Body of pancreas (tissue), 4 donors: Measurements from ENCODE around the gene SLC19A1. TPM values are rescaled to one million over a fixed set of nuclear protein-coding genes. Genes with fewer than 3 reads are reported as not detected.

Source experiments
- ATAC-seq: fragments of 150-250 bp; one replicate; pipeline ENCODE4 v1.9.1; 2016
- DNase-seq, 4 donors: peaks; one replicate each; pipeline ENCODE4 v3.0.0-alpha.2; 2019
- H3K27ac ChIP-seq, 4 donors: fragments of 200-600 bp; sonication (generic); 1 replicate in 3 of 4; 2 replicates in 1 of 4; pipeline versions ENCODE4 v1.5.1 to v1.6.1; 2016 to 2019; ENCODE audit warnings: mild to moderate bottlenecking in 1 of 4, mixed read lengths in 1 of 4, moderate library complexity in 1 of 4
- H3K27me3 ChIP-seq, 2 donors: fragments of 200-600 bp; sonication (generic); one replicate each; pipeline ENCODE4 v1.6.0; 2016; ENCODE audit warnings: mild to moderate bottlenecking in 1 of 2
- H3K36me3 ChIP-seq, 2 donors: fragments of 200-600 bp; sonication (generic); replicated peaks in 1 of 2; 2 replicates each; pipeline ENCODE4 v1.5.1; 2016; ENCODE audit warnings: low read depth in 2 of 2; ENCODE audit not compliant: insufficient read depth in 1 of 2
- H3K4me1 ChIP-seq: fragments of 200-600 bp; sonication (generic); one replicate; pipeline ENCODE4 v1.6.0; 2016
- H3K4me3 ChIP-seq, 2 donors: fragments of 200-600 bp; sonication (generic); 1 replicate in 1 of 2; 2 replicates in 1 of 2; pipeline ENCODE4 v1.5.1; 2016 to 2019
- H3K9me3 ChIP-seq, 3 donors: fragments of 200-600 bp; sonication (generic); 1 replicate in 2 of 3; 2 replicates in 1 of 3; pipeline ENCODE4 v1.5.1; 2016
- POLR2A ChIP-seq, 3 donors: fragments of 450-650 bp; IDR thresholded peaks; one replicate each; pipeline ENCODE4 v1.6.1; 2016; ENCODE audit warnings: antibody characterized with exemption in 3 of 3, mild to moderate bottlenecking in 2 of 3
- WGBS, 2 donors: methylation state at CpG; one replicate each; pipeline ENCODE4 v1.1.5; 2017; 5-methylcytosine and 5-hydroxymethylcytosine counted together
- intact Hi-C: fragments of 100-400 bp; cut with DNase I; formaldehyde crosslinking; loops from one replicate; pipeline ENCODE4 v1.15.1; 2023
- total RNA-seq, 2 donors: library from RNA; depleted of rRNA; stranded (reverse); fragments of >200 nt; gene quantifications; one replicate each; pipeline ENCODE4 v1.1.0, GENCODE V29; 2016
- TF ChIP-seq, protein P1 (sequence below), 7 experiments: fragments of 450-650 bp in 4 of 7; fragments of 200-600 bp in 3 of 7; sonication (generic) in 3 of 7; IDR thresholded peaks; one replicate each; pipeline ENCODE4 v1.5.1; 2016 to 2019; ENCODE audit warnings: antibody characterized with exemption in 7 of 7

Gene SLC19A1
- total RNA-seq, 2 donors from 2014 or later, result 2.6 to 7.0 TPM

DNA sequence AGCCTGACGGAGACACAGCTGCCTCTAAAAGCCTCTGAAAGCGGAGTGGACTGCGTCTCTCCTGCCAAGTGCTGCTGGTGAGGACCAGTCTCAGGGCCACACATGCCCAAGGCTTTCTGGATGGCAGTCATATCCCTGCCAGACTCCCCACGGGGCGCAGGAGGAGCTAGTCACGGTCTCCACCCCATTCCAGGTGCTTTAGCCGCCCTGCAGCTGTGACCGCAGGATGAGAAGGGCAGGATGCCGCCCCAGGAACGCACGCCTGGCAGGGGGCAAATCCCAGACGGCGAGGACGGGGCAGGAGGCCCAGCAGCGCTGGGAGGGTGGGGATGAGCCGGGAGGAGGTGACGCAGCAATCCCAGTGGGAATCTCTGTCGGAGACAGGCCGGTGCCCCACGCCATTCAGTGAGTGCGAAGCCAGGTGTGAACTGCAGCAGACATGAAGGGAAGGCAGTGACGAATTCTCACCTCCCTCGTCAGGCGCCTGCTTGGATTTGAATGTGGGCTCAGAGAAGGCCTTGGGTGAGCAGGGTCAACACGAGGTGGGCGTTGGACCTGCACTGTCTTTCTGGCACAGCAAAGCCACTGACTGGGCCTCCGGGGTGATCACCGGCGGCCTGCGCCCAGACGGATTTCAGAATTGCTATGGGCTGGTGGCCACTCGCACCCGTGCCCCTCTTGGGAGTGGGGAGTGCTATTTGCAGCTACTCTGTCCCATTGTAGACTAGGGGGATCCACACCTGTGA lies 38.5 kb upstream of the SLC19A1 start:
- TF ChIP-seq, protein P1, sequence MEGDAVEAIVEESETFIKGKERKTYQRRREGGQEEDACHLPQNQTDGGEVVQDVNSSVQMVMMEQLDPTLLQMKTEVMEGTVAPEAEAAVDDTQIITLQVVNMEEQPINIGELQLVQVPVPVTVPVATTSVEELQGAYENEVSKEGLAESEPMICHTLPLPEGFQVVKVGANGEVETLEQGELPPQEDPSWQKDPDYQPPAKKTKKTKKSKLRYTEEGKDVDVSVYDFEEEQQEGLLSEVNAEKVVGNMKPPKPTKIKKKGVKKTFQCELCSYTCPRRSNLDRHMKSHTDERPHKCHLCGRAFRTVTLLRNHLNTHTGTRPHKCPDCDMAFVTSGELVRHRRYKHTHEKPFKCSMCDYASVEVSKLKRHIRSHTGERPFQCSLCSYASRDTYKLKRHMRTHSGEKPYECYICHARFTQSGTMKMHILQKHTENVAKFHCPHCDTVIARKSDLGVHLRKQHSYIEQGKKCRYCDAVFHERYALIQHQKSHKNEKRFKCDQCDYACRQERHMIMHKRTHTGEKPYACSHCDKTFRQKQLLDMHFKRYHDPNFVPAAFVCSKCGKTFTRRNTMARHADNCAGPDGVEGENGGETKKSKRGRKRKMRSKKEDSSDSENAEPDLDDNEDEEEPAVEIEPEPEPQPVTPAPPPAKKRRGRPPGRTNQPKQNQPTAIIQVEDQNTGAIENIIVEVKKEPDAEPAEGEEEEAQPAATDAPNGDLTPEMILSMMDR (IDR thresholded peaks at IDR 0.05), result no peak
- no peak for TF ChIP-seq POLR2A (IDR thresholded peaks at IDR 0.05)
- intact Hi-C loops, result no loop called here
- Histone ChIP-seq H3K36me3 (no peaks in the 10 kb centered on the region), H3K27me3 (no peaks in the 10 kb centered on the region), H3K9me3 (no peaks in the 10 kb centered on the region), H3K27ac (no peak overlapping the region), H3K4me3 (no peak overlapping the region), H3K4me1 (no peaks in the 10 kb centered on the region)
- ATAC-seq, result no peak
- DNase-seq, result no peak
- WGBS, 2 donors, result 31 to 49% methylated on average over 13 to 33 of the region's 33 CpGs

DNA sequence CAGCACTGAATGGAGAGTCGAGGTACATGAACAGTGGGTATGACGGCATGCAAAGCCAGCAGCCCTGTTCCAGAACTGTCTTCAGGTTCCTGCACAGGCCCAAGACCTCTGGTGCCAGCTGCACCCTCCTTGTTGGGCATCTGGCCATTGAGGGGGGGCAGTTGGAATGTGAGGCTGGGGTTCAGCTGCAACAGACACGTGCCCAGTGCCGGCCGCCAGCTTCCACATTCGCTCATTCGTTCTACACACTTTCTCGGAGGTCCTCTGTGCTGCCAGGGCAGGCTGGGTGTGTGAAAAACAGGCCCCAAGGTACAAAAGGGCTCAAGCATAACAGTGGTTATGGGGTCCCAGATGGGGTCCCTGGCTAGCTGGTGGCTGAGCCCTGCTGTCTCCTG lies 37.9 kb upstream of the SLC19A1 start:
- intact Hi-C loops, result no loop called here
- H3K36me3 ChIP-seq, result no peaks in the 10 kb centered on the region
- H3K27ac ChIP-seq, result no peak overlapping the region
- TF ChIP-seq POLR2A (IDR thresholded peaks at IDR 0.05), result no peak
- TF ChIP-seq, protein P1 (IDR thresholded peaks at IDR 0.05), result no peak
- ATAC-seq (no peak), DNase-seq (no peak)
- WGBS, 2 donors, result 71 to 90% methylated on average over 2 to 8 of the region's 8 CpGs
- H3K27me3 ChIP-seq, result peaks cover 0 to 2% of the 10 kb centered on the region in 2 donors
- no peaks in the 10 kb centered on the region for H3K9me3 ChIP-seq
- no peaks in the 10 kb centered on the region for H3K4me1 ChIP-seq
- no peak overlapping the region for H3K4me3 ChIP-seq

DNA sequence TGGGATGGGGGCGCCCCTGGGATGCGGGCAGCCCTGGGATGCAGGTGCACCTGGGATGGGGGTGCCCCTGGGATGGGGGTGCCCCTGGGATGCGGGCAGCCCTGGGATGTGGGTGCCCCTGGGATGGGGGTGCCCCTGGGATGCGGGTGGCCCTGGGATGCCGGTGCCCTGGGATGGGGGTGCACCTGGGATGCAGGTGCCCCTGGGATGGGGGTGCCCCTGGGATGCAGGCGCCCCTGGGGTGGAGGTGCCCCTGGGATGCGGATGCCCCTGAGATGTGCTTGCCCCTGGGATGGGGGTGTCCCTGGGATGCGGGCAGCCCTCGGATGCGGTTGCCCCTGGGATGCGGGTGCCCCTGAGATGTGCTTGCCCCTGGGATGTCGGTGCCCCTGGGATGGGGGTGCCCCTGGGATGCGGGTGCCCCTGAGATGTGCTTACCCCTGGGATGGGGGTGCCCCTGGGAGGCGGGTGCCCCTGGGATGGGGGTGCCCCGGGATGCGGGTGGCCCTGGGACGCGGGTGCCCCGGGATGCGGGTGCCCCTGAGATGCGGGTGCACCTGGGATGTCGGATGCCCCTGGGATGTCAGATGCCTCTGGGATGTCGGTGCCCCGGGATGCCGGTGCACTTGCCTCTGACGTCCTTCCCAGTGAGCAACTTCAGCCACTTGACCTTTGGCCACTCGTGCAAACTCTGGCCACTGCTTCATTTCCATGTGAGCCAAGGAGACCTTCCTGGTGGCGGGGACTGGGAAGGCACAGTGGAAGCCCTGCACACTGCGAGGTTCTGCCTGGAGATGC lies 37.3 kb upstream of the SLC19A1 start:
- ATAC-seq (no peak), DNase-seq (no peak)
- H3K4me1 ChIP-seq, result no peaks in the 10 kb centered on the region
- H3K36me3 ChIP-seq, result no peaks in the 10 kb centered on the region
- no peak overlapping the region for H3K4me3 ChIP-seq
- no peak for TF ChIP-seq POLR2A (IDR thresholded peaks at IDR 0.05)
- TF ChIP-seq, protein P1 (IDR thresholded peaks at IDR 0.05), result no peak
- 76 to 78% methylated on average over 13 to 28 of the region's 29 CpGs for WGBS, 2 donors
- H3K9me3 ChIP-seq, result no peaks in the 10 kb centered on the region
- peaks cover 0 to 5% of the 10 kb centered on the region in 2 donors for H3K27me3 ChIP-seq
- intact Hi-C loops, result no loop called here
- no peak overlapping the region for H3K27ac ChIP-seq

DNA sequence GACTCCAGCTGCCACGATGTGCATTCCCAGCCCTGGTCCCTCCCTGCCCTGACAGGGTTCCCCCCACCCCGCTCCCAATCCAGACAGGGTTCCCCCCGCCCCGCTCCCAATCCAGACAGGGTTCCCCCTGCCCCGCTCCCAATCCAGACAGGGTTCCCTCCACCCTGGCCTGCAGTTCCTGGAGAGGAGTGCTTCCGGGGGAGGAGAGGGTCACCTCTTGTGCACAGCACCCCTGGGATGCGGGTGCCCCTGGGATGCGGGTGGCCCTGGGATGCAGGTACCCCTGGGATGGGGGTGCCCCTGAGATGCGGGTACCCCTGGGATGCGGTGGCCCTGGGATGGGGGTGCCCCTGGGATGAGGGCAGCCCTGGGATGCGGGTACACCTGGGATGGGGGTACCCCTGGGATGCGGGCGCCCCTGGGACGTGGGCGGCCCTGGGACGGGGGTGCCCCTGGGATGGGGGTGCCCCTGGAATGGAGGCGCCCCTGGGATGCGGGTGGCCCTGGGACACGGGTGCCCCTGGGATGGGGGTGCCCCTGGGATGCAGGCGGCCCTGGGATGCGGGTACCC lies 36.7 kb upstream of the SLC19A1 start:
- WGBS, 2 donors, result 78% methylated on average over 2 to 21 of the region's 21 CpGs
- DNase-seq (no peak), ATAC-seq (no peak)

More for the DNA sequence above, 36.7 kb upstream of the SLC19A1 start:
- intact Hi-C loops, result no loop called here
- TF ChIP-seq, protein P1 (IDR thresholded peaks at IDR 0.05), result no peak
- TF ChIP-seq POLR2A (IDR thresholded peaks at IDR 0.05), result no peak
- peaks cover 0 to 5% of the 10 kb centered on the region in 2 donors for H3K27me3 ChIP-seq
- H3K27ac ChIP-seq, result no peak overlapping the region
- H3K4me1 ChIP-seq, result no peaks in the 10 kb centered on the region
- no peaks in the 10 kb centered on the region for H3K36me3 ChIP-seq
- no peaks in the 10 kb centered on the region for H3K9me3 ChIP-seq
- H3K4me3 ChIP-seq, result no peak overlapping the region
